Midbrain (tissue), 1 donor: ENCODE results near the gene GRIK3.
A peak's percentile ranks its signal among the peaks of the same experiment; 100 is the strongest.

Experiments used
- DNase-seq: peaks from one replicate; lab custom pipeline; 2025; lab: John Stamatoyannopoulos, UW

Gene GRIK3

GRCh38 chr1:36981126-36981525 is 53.2 kb downstream of the GRIK3 start:
- no peak for DNase-seq

DNA sequence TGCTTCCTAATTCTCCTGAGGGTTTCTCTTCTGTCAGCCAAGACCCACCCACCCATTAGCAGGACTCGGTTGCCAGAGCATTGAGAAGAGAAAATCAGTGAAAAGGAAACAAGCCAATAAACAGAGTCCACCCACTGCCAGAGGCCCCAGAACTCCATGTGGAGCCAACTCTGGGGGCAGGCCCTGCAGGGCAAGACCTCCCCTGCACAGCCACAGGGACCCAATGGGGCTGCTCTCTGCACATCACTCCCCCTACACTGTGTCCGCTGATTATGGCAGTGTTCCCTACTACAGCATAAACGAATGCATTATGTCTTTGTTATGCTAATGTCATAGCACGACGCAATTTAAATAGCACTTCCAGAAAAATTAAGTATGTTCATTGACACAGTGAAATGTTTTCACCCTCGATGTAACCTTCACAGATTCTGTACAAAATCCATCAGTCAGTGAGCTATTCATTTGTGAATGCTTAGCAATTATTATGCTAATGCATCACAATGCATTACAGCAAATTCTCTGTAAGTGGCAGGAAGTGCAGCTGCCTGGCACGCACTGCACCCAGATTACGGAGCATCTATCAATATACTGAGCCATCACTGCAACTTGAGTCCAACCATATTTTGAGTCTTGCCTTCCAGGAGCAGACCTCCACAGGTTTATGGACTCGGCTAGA is 56.4 kb downstream of the GRIK3 start:
- DNase-seq, result no peak

- no peak for DNase-seq
These were observed 58.7 kb downstream of the GRIK3 start for GRCh38 chr1:36975642-36976041.

DNA sequence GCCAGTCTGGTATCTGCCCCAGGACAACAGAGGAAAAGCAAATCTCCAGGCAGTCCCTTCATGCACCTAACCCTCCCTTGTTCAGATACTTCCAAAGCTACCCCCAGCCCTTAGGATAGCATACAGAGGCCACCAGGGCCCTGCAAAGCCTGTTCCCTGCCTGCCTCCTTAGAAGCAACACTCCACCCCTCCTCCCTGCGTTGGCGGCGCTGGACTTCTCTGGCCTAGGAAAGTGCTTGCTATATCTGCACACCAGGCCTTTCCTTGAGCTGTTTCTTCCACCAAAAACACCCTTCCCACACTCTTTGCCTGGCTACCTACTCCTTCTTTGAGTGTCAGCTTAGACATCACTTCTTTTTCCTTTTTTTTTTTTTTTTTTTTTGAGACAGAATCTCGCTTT is 61.3 kb downstream of the GRIK3 start:
- DNase-seq, result no peak

GRCh38 chr1:36971852-36972618 is 62.3 kb downstream of the GRIK3 start:
- DNase-seq, result no peak

DNA sequence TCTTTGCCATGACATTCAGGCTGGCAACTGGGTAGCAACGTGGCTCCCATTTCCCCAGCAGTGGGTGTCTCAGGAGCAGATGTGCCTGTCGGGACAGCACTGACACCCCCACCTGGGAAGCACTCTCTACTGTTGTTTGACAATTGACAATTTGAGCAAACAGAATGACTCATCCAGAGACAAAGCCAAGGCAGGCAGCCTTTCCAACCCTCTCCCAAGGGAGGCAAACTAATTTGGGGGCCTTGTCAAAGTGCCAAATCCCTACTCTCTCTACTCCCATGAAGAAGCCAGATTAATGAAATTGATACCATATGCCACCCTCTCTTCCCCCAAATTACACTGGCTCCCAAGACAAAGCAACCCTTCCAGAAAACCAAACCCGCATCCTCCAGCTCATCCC is 65.6 kb downstream of the GRIK3 start:
- no peak for DNase-seq

- DNase-seq, result no peak
These were observed 68.1 kb downstream of the GRIK3 start for GRCh38 chr1:36966242-36966641.

GRCh38 chr1:36965275-36966159 is 68.8 kb downstream of the GRIK3 start:
- no peak for DNase-seq

GRCh38 chr1:36964830-36965229 is 69.5 kb downstream of the GRIK3 start:
- DNase-seq, result no peak

GRCh38 chr1:36963006-36963405 is 71.3 kb downstream of the GRIK3 start:
- peak; percentile 59 for DNase-seq

GRCh38 chr1:36961062-36961615 is 73.2 kb downstream of the GRIK3 start:
- no peak for DNase-seq

DNA sequence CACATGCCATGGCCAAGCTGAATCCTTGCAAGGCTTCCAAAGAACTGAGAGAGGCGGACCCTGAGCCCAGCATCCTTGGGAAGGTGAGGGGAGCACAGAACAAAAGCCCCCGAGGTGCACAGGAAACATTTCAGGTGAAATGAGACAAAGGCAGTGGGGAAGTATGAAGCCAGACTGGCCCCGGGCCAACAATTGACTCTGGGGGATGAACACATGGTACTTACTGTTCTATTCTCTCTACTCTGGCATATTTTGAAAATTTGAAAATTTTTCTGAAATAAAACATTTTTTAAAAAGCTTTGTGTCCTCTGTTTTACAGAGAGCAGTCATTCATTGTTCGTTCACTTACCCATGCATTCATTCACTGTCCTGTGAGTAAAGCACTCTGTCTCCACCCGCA is 77.7 kb downstream of the GRIK3 start:
- DNase-seq, result no peak

DNA sequence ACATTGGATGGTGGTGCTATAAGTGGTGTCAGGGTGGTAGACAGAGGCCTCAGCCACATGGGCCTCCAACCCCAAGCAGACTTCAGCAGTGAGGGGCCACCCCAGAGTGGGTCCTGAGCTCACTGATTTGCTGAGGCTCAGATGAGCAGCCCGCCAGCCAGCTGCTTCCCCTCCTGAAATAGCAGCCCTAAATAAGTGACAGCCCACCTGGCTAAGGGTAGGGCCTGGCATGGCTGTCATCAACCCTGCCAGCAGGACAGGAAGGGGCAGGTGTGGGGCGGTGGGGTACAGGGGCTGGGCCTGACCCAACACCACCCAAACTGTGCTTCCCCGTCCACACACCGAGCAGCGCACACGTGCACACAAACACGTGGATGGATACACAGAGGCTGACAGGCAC is 79.3 kb downstream of the GRIK3 start:
- DNase-seq, result no peak

DNA sequence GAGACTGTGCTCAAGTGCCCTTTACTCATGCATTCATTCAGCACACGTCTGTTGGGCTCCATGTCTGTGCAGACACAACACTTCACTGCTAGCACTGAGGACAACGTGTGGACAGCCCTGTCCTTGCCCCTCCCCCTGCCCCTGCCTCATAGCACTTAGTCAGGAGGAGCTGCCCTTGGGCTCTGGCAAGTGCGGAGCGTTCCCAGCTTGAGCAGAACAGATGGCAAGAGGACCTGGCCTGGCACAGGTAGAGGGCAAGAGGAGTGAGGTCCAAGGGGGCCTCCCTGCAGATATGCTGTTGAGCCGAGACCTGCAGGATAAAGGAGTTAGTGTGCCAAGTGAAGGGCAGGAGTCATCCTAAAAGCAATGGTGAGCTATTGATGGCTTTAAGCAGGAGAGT is 81.3 kb downstream of the GRIK3 start:
- no peak for DNase-seq

- no peak for DNase-seq
These were observed 82.6 kb downstream of the GRIK3 start for GRCh38 chr1:36951761-36952160.

DNA sequence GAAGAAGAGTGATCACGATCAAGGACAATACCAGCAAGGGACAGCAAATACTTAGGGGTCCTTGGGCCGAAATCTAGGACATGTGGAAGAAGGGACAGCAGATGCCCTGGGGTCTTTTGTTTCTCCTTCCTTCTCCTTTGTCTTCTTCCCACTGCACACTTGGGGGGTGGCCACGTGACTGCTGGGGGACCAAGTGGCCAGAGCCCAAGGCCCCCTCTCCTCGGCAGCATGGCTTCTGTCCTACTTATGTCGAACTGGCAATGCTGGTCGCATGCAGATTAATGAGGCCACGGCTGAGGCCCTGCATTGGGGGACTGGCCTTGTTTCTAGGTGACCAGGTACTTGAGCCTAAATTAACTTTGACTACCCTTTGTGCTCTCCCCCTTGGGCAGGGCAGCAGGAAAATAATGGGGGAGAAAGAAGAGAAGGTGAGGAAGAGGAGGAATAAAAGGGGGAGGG is 83.0 kb downstream of the GRIK3 start:
- DNase-seq, result peak; percentile 13

- DNase-seq, result no peak
These were observed 83.6 kb downstream of the GRIK3 start for GRCh38 chr1:36950604-36951291.

DNA sequence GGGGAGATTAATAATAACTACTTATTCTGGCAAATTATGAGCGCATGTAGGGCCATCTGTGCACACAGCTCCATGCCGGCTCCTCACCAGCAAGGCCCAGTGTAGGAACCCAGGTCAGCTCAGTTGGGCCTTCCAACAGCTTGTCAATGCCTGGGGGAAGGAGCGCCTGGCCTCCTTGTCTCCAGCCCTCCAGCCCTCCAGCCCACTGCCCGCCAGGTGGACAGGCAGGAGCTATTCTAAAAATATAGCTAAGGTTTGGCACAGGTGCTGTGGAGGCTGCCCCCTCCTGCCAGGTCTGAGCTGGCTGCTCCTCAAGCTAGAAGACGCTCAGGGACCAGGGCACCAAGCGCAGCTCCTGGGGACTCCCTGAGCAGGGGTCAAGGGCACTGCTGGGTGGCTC is 85.7 kb downstream of the GRIK3 start:
- DNase-seq, result no peak

GRCh38 chr1:36948147-36948546 is 86.2 kb downstream of the GRIK3 start:
- DNase-seq, result no peak

GRCh38 chr1:36947384-36947783 is 86.9 kb downstream of the GRIK3 start:
- no peak for DNase-seq

GRCh38 chr1:36944883-36945282 is 89.4 kb downstream of the GRIK3 start:
- no peak for DNase-seq

DNA sequence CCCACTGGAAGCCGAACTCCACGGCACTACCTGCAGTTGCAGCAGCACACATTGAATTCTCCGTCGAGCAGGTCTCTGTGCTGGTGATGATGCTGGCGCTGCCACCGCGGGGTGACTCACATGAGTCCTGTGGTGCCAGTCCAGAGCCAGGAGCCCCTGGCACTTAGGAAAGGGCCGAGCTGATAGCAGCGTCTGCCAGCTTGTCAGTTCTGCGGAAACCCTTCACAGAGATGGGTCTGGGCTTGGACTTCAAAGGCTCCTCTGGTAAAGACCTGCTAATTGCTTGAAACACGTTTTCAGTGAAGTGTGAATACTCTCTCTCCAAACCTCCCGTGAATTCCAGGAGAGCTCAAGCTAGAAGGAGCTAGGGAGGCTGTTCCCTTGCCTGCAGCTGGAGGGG is 92.2 kb downstream of the GRIK3 start:
- DNase-seq, result no peak
